ENCODE data around the gene RASSF5. TPM values are rescaled to one million over a fixed set of nuclear protein-coding genes. Genes with fewer than 3 reads are reported as not detected.

RASSF5 gene
- total and polyA plus RNA-seq, 2 experiments from 2014 or later, result 0.48 to 4.4 TPM

GRCh38 chr1:206609229-206609991 is 102.1 kb downstream of the RASSF5 start:
- H3K4me1 Mint-ChIP-seq, result peaks cover 10% of the 10 kb centered on the region; the same call in 2 of the 3 replicates
- no peak for TF ChIP-seq ZNF331 (CRISPR knock-in tag; IDR thresholded peaks at IDR 0.05; ENCODE audit: low read depth)
- TF ChIP-seq STAT1 (IDR thresholded peaks at IDR 0.05; ENCODE audit: unreplicated experiment), result no peak
- no peak for TF ChIP-seq EZH2phosphoT487 (IDR thresholded peaks at IDR 0.05; ENCODE audit: unreplicated experiment)
- no peak for TF ChIP-seq ETS1 (IDR thresholded peaks at IDR 0.05)
- no peak for TF ChIP-seq ZNF462 (CRISPR knock-in tag; IDR thresholded peaks at IDR 0.05)
- TF ChIP-seq, protein P1, sequence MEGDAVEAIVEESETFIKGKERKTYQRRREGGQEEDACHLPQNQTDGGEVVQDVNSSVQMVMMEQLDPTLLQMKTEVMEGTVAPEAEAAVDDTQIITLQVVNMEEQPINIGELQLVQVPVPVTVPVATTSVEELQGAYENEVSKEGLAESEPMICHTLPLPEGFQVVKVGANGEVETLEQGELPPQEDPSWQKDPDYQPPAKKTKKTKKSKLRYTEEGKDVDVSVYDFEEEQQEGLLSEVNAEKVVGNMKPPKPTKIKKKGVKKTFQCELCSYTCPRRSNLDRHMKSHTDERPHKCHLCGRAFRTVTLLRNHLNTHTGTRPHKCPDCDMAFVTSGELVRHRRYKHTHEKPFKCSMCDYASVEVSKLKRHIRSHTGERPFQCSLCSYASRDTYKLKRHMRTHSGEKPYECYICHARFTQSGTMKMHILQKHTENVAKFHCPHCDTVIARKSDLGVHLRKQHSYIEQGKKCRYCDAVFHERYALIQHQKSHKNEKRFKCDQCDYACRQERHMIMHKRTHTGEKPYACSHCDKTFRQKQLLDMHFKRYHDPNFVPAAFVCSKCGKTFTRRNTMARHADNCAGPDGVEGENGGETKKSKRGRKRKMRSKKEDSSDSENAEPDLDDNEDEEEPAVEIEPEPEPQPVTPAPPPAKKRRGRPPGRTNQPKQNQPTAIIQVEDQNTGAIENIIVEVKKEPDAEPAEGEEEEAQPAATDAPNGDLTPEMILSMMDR (conservative IDR thresholded peaks at IDR 0.05; ENCODE audit: low read depth in 2 of 2), result no peak
- no peak for TF ChIP-seq POLR2AphosphoS5 (IDR thresholded peaks at IDR 0.05; ENCODE audit: low read depth)
- no peak for TF ChIP-seq REST (IDR thresholded peaks at IDR 0.05; ENCODE audit: unreplicated experiment)
- TF ChIP-seq ZNF114 (CRISPR knock-in tag; IDR thresholded peaks at IDR 0.05), result no peak
- no peak for TF ChIP-seq JUNB (IDR thresholded peaks at IDR 0.05; ENCODE audit: unreplicated experiment)
- no peak for TF ChIP-seq EZH2 (IDR thresholded peaks at IDR 0.05; ENCODE audit: low read depth, unreplicated experiment)
- TF ChIP-seq NANOG (IDR thresholded peaks at IDR 0.05; ENCODE audit: borderline replicate concordance), result no peak
- Histone ChIP-seq H3K36me3 (ENCODE audit: insufficient read depth) (peaks cover 4% of the 10 kb centered on the region; the same call in 1 of the 2 replicates), H3F3A (replicated peaks; ENCODE audit: low read depth) (peaks cover 4% of the 10 kb centered on the region; the same call in 1 of the 2 replicates), H2AFZ (no peak overlapping the region), H3K4me3 (no peak overlapping the region), H3K27me3 (ENCODE audit: insufficient read depth) (no peaks in the 10 kb centered on the region), H3K4me2 (no peak overlapping the region), H3K9me2 (ENCODE audit: insufficient read depth) (no peaks in the 10 kb centered on the region), H3K4me1 (ENCODE audit: insufficient read depth) (peaks cover 5% of the 10 kb centered on the region; the same call in 1 of the 2 replicates), H4K20me1 (replicated peaks; ENCODE audit: insufficient read depth) (no peaks in the 10 kb centered on the region), H3K79me2 (replicated peaks; ENCODE audit: insufficient read depth) (peaks cover 9% of the 10 kb centered on the region; the same call in 1 of the 2 replicates), H3K27ac (ENCODE audit: low read depth) (no peak overlapping the region)
- H3K27ac Mint-ChIP-seq, result no peak overlapping the region
- H3K27me3 Mint-ChIP-seq (ENCODE audit: insufficient read depth, low read depth, poor library complexity), result peaks cover 3% of the 10 kb centered on the region
- no peaks in the 10 kb centered on the region for H3K9me3 Mint-ChIP-seq
- ATAC-seq (no peak), DNase-seq (ENCODE audit: low spot score) (no peak)
- peaks cover 13% of the 10 kb centered on the region; the same call in 2 of the 3 replicates for H3K36me3 Mint-ChIP-seq (ENCODE audit: low read depth)
- no peak overlapping the region for H3K4me3 Mint-ChIP-seq
